K562 (cell line): ENCODE results near the gene FOS. TPM values are rescaled to one million over a fixed set of nuclear protein-coding genes. Genes with fewer than 3 reads are reported as not detected.

Source experiments
- CBFA2T2 ChIP-seq: fragments of 450-650 bp; conservative IDR thresholded peaks from 2 replicates; pipeline ENCODE4 v1.6.1; 2017; ENCODE audit warnings: mild to moderate bottlenecking
- HES1 ChIP-seq: fragments of 450-650 bp; IDR thresholded peaks from 2 replicates; pipeline ENCODE4 v1.6.1; 2016; ENCODE audit warnings: low read depth, mild to moderate bottlenecking, moderate library complexity
- KAT8 ChIP-seq: fragments of 450-650 bp; IDR thresholded peaks from 2 replicates; pipeline ENCODE4 v1.6.1; 2016; ENCODE audit warnings: low read depth, mild to moderate bottlenecking
- MLLT1 ChIP-seq, 2 experiments: fragments of 450-650 bp; IDR thresholded peaks; 2 replicates each; pipeline ENCODE4 v1.6.1; 2016
- OTX1 ChIP-seq: fragments of 450-650 bp; formaldehyde crosslinking; IDR thresholded peaks from 2 replicates; pipeline ENCODE4 v1.4.0; 2022; ENCODE audit warnings: mild to moderate bottlenecking
- PHB2 ChIP-seq: fragments of 450-650 bp; IDR thresholded peaks from 2 replicates; pipeline ENCODE4 v1.6.1; 2017; ENCODE audit warnings: low read depth
- POLR2B ChIP-seq: fragments of 450-650 bp; IDR thresholded peaks from 2 replicates; pipeline ENCODE4 v1.6.1; 2018; ENCODE audit warnings: low read depth; ENCODE audit not compliant: partially characterized antibody
- RBBP5 ChIP-seq: fragments of 200-600 bp; sonication (generic); IDR thresholded peaks from 2 replicates; pipeline ENCODE4 v1.6.1; 2012; ENCODE audit warnings: borderline replicate concordance, mild to moderate bottlenecking, low read length, control low read depth, inconsistent platforms; ENCODE audit not compliant: insufficient read depth, poor library complexity, severe bottlenecking
- RBM17 ChIP-seq: fragments of 200-400 bp; formaldehyde crosslinking; IDR thresholded peaks from 2 replicates; pipeline ENCODE4 v1.6.1; 2017; ENCODE audit warnings: low read depth, mild to moderate bottlenecking, low read length, borderline replicate concordance
- SMARCA5 ChIP-seq: fragments of 450-650 bp; IDR thresholded peaks from 2 replicates; pipeline ENCODE4 v1.6.1; 2016
- THRAP3 ChIP-seq: fragments of 450-650 bp; IDR thresholded peaks from 2 replicates; pipeline ENCODE4 v1.6.1; 2016; ENCODE audit warnings: mild to moderate bottlenecking, inconsistent platforms, borderline replicate concordance
- TRIM25 ChIP-seq: fragments of 450-650 bp; IDR thresholded peaks from 2 replicates; pipeline ENCODE4 v1.7.0; 2016; ENCODE audit warnings: borderline replicate concordance
- ZBED1 ChIP-seq: IDR thresholded peaks from 2 replicates; pipeline ENCODE4 v1.6.1; 2014
- ZBTB2 ChIP-seq: fragments of 450-650 bp; IDR thresholded peaks from 2 replicates; pipeline ENCODE4 v1.6.1; 2016; ENCODE audit warnings: antibody characterized with exemption
- ZBTB49 ChIP-seq: sonication (generic); formaldehyde crosslinking; IDR thresholded peaks from 2 replicates; pipeline ENCODE4 v1.8.0; 2022; ENCODE audit warnings: missing genetic modification reagents, mild to moderate bottlenecking, borderline replicate concordance
- ZC3H4 ChIP-seq: sonication (generic); formaldehyde crosslinking; IDR thresholded peaks from 2 replicates; pipeline ENCODE4 v1.9.0; 2021; ENCODE audit warnings: missing genetic modification reagents, borderline replicate concordance
- ZNF639 ChIP-seq, 2 experiments: fragments of 200-800 bp in 1 of 2; sonication (Bioruptor generic) in 1 of 2; sonication (generic) in 1 of 2; formaldehyde crosslinking in 1 of 2; IDR thresholded peaks in 1 of 2; conservative IDR thresholded peaks in 1 of 2; 2 replicates each; pipeline versions ENCODE4 v1.5.0 to v1.6.1; 2016 to 2020; ENCODE audit warnings: missing compliant biosample characterization in 1 of 2, missing genetic modification characterization in 1 of 2, missing genetic modification reagents in 1 of 2
- ZNF76 ChIP-seq: fragments of 250-450 bp; sonication (Bioruptor Pico); IDR thresholded peaks from 2 replicates; pipeline ENCODE4 v1.4.0; 2020; ENCODE audit warnings: mild to moderate bottlenecking, moderate library complexity, borderline replicate concordance
- polyA plus RNA-seq, 8 experiments: library from polyadenylated mRNA; depleted of rRNA in 4 of 8; stranded (reverse) in 5 of 8; unstranded in 3 of 8; fragments of >200 nt; fragmentation: Nextera tagmentation in 2 of 8; fragmentation: Illumina TruSeq in 1 of 8; extraction: Ambion mirVana in 2 of 8; extraction: Trizol in 1 of 8; gene quantifications; 2 replicates each; pipeline versions ENCODE4 v1.2.1 to v1.2.3, GENCODE V29; 2011 to 2014; ENCODE audit warnings: inconsistent platforms in 1 of 8, missing spikeins in 1 of 8
- total RNA-seq, 7 experiments: library from RNA; depleted of rRNA in 6 of 7; stranded (reverse); fragments of >200 nt in 6 of 7; fragmentation: Illumina TruSeq in 2 of 7; extraction: Trizol in 2 of 7; gene quantifications; 2 replicates each; pipeline versions ENCODE4 v1.2.1 to v1.2.3, GENCODE V29; 2011 to 2021; ENCODE audit warnings: low replicate concordance in 1 of 7

Gene FOS
- total and polyA plus RNA-seq, 9 of the 15 experiments (the other 6 are each of a cell fraction or from before 2014, with no cell fraction given) = 0.54 to 13.8 (median 8.9) TPM

GRCh38 chr14:75277008-75277814, 1.4 kb upstream of the FOS start (continued):
- no peak for TF ChIP-seq TRIM25
- TF ChIP-seq ZBED1 = no peak
- TF ChIP-seq RBM17 = no peak
- peak; percentile 25; the same call in 1 of the 2 replicates for TF ChIP-seq HES1
- no peak for TF ChIP-seq CBFA2T2
- TF ChIP-seq ZC3H4 = peak; percentile 78; the same call in 1 of the 2 replicates
- TF ChIP-seq ZBTB49 = no peak
- no peak for TF ChIP-seq ZBTB2
- no peak for TF ChIP-seq SMARCA5
- TF ChIP-seq THRAP3 = no peak
- TF ChIP-seq ZNF639 (CRISPR knock-in tag; conservative IDR thresholded peaks at IDR 0.05 in 1 of 2, IDR thresholded peaks at IDR 0.05 in 1 of 2) = no peak
- TF ChIP-seq PHB2 = no peak
- TF ChIP-seq RBBP5 = no peak
- TF ChIP-seq KAT8 = no peak
- no peak for TF ChIP-seq ZNF76
- TF ChIP-seq OTX1 (CRISPR knock-in tag) = no peak
- no peak for TF ChIP-seq MLLT1 (IDR thresholded peaks at IDR 0.05)
- TF ChIP-seq POLR2B = no peak
